Testis (tissue), 3 donors: ENCODE results near the gene MROH7. TPM values are rescaled to one million over a fixed set of nuclear protein-coding genes. Genes with fewer than 3 reads are reported as not detected.

Source experiments
- DNase-seq: peaks from one replicate; pipeline ENCODE4 v3.0.0-alpha.2; 2019
- H3K27ac ChIP-seq, 2 donors: fragments of 200-600 bp; sonication (generic); one replicate each; pipeline ENCODE4 v1.5.1; 2019
- H3K27me3 ChIP-seq: fragments of 200-600 bp; sonication (generic); one replicate; pipeline ENCODE4 v1.5.1; 2019
- H3K36me3 ChIP-seq: fragments of 200-600 bp; sonication (generic); one replicate; pipeline ENCODE4 v1.5.1; 2017; ENCODE audit warnings: low read depth; ENCODE audit errors: missing control alignments
- H3K4me1 ChIP-seq: fragments of 200-600 bp; sonication (generic); one replicate; pipeline ENCODE4 v1.5.1; 2019
- H3K4me3 ChIP-seq, 2 donors: fragments of 200-600 bp; sonication (generic); one replicate each; pipeline ENCODE4 v1.5.1; 2017 to 2019
- H3K9me3 ChIP-seq: fragments of 200-600 bp; sonication (generic); one replicate; pipeline ENCODE4 v1.5.1; 2017
- CTCF ChIP-seq, 3 experiments: fragments of 450-650 bp in 2 of 3; fragments of 200-600 bp in 1 of 3; sonication (generic) in 1 of 3; IDR thresholded peaks; one replicate each; pipeline ENCODE4 v1.5.1; 2016 to 2019; ENCODE audit warnings: antibody characterized with exemption in 3 of 3, mild to moderate bottlenecking in 2 of 3, moderate library complexity in 1 of 3
- POLR2A ChIP-seq: fragments of 450-650 bp; IDR thresholded peaks from one replicate; pipeline ENCODE4 v1.6.1; 2017; ENCODE audit warnings: antibody characterized with exemption, mild to moderate bottlenecking, moderate library complexity
- WGBS, 2 donors: methylation state at CpG; one replicate each; pipeline ENCODE4 v1.1.5; 2018; 5-methylcytosine and 5-hydroxymethylcytosine counted together
- intact Hi-C: fragments of 100-400 bp; cut with DNase I; formaldehyde crosslinking; loops from one replicate; pipeline ENCODE4 v1.15.1; 2023; ENCODE audit warnings: low total_unique reads
- polyA plus RNA-seq: library from polyadenylated mRNA; stranded (reverse); fragments of 350-450 nt; fragmentation: Illumina TruSeq; extraction: RNeasy Lipid Tissue Mini Kit (QIAGEN cat#74804); gene quantifications from one replicate; pipeline ENCODE4 v1.2.3, GENCODE V29; 2014; ENCODE audit warnings: low read depth, low replicate concordance; ENCODE audit not compliant: insufficient read depth
- total RNA-seq, 2 donors: library from RNA; depleted of rRNA; stranded (reverse); fragments of >200 nt; gene quantifications; one replicate each; pipeline ENCODE4 v1.2.3, GENCODE V29; 2016

Gene MROH7
- total and polyA plus RNA-seq, 3 donors from 2014 or later: 72.7 to 236 (median 162) TPM

DNA sequence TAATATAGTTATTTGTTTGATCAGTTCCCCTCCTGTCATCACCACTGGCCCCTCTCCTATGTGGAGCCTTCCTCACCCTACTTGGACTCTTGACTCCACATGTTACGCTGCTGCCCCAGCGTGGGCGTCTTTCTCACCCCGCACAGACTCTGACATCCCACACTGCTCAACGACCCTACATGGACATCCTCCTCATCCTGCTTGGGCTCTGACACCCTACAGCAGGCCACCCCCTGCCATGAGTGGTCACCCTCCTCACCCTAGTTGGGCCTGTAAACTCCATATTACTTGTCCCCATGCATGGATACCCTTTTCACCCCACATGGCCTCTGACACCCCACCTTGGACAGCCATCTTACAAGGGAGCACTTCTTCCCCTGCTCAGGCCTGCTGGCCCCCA is 95.1 kb downstream of the MROH7 start:
- WGBS, 2 donors: 91 to 93% methylated on average over 5 of the region's 5 CpGs
- Histone ChIP-seq H3K27ac (no peak overlapping the region), H3K4me3 (no peak overlapping the region), H3K36me3 (no peaks in the 10 kb centered on the region), H3K27me3 (no peaks in the 10 kb centered on the region), H3K4me1 (no peaks in the 10 kb centered on the region), H3K9me3 (no peaks in the 10 kb centered on the region)
- intact Hi-C loops: no loop called here
- no peak for TF ChIP-seq POLR2A
- TF ChIP-seq CTCF (IDR thresholded peaks at IDR 0.05): no peak
- DNase-seq: no peak

DNA sequence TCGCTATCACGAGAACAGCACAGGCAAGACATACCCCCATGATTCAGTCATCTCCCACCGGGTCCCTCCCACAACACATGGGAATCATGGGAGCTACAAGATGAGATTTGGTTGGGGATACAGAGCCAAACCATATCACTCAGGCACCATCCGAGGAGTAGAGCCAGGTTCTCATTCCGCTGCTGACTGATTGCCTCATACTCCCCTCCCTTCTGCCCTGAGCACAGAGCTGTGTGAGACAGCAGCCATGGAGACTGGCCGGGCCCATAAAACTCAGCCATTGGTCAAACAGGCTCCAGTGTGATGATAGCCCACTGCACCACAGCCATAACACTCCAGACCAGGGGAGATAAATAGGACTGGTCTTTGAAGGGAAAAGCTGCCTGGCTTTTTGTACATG is 96.7 kb downstream of the MROH7 start:
- intact Hi-C loops: no loop called here
- TF ChIP-seq CTCF (IDR thresholded peaks at IDR 0.05) (no peak), POLR2A (no peak)
- Histone ChIP-seq H3K4me3 (no peak overlapping the region), H3K27me3 (no peaks in the 10 kb centered on the region), H3K9me3 (no peaks in the 10 kb centered on the region), H3K36me3 (no peaks in the 10 kb centered on the region), H3K27ac (no peak overlapping the region), H3K4me1 (no peaks in the 10 kb centered on the region)
- WGBS, 2 donors: 85 to 100% methylated on average over 4 to 6 of the region's 6 CpGs
- no peak for DNase-seq

GRCh38 chr1:54741531-54741930 is 99.9 kb downstream of the MROH7 start:
- Histone ChIP-seq H3K9me3 (no peaks in the 10 kb centered on the region), H3K4me3 (no peak overlapping the region), H3K27me3 (no peaks in the 10 kb centered on the region), H3K4me1 (no peaks in the 10 kb centered on the region), H3K27ac (no peak overlapping the region), H3K36me3 (no peaks in the 10 kb centered on the region)
- 81 to 88% methylated on average over 4 of the region's 4 CpGs for WGBS, 2 donors
- intact Hi-C loops: no loop called here
- no peak for DNase-seq
- TF ChIP-seq POLR2A: no peak
- no peak for TF ChIP-seq CTCF (IDR thresholded peaks at IDR 0.05)

DNA sequence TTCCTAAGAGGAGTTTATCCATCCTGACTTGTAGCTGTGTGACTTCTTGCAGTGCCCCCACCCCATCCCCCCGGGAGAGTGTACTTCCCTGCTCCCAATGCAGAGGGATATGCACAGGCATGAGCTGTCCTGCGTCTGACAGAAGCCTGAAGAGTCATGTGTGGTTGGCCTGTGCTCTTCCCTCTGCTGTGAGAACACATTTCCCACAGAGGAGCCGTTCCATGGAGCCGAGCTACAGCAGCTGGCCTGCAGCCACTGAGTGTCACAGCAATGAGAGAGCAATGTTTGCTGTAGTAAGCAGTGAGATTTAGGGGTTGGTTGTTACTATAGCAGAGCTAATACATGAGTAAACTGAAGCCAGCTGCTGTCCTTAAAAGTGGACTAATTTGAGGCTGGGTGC is 100.7 kb downstream of the MROH7 start:
- 53 to 71% methylated on average over 4 of the region's 4 CpGs for WGBS, 2 donors
- H3K9me3 ChIP-seq: no peaks in the 10 kb centered on the region
- H3K27ac ChIP-seq: no peak overlapping the region
- H3K27me3 ChIP-seq: no peaks in the 10 kb centered on the region
- intact Hi-C loops: no loop called here
- TF ChIP-seq POLR2A (no peak), CTCF (IDR thresholded peaks at IDR 0.05) (no peak)
- no peaks in the 10 kb centered on the region for H3K4me1 ChIP-seq
- H3K36me3 ChIP-seq: no peaks in the 10 kb centered on the region
- no peak for DNase-seq
- H3K4me3 ChIP-seq: no peak overlapping the region

DNA sequence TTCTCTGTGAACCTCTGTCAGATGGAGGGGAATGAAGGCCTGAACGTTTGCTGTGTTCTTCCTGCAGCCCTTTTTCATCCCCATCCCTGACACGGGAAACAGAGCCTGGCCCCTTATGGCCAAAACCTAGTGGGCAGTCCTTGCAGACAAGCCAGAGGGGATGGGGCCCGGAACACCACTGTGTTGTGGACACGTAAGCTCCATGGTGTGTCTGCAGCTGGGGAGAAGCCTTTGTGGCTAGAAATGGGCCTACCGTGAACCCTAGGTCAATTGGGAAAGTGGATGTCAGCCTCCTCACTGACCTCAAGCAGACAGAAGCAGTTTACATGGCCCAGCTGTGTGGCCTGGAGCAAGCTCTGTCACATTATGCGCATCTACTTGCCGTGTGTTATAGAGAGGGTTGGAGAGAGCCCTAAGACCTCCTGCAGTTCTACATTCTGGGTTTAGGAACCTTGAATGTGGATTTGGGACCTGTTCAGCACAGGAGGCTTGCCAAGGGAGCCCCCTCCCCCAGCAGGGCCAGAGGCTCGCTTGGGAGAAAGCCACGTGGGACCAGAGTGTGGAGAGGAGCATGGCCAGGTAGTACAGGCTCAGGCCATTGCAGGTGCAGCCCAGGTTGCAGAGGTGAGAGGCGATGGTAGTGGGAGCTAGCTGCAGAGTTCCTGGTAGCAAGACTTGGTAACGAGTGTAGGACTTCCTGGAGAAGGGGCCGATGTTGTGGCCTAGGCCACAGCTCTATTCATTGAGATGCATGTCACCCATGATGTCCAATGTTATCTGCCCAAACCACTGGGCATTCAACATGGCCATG is 102.0 kb downstream of the MROH7 start:
- H3K27me3 ChIP-seq: no peaks in the 10 kb centered on the region
- H3K4me1 ChIP-seq: no peaks in the 10 kb centered on the region
- no peak overlapping the region for H3K27ac ChIP-seq
- H3K4me3 ChIP-seq: no peak overlapping the region
- intact Hi-C loops: no loop called here
- DNase-seq: no peak
- no peak for TF ChIP-seq POLR2A
- no peak for TF ChIP-seq CTCF (IDR thresholded peaks at IDR 0.05)
- no peaks in the 10 kb centered on the region for H3K36me3 ChIP-seq
- 70 to 80% methylated on average over 12 of the region's 12 CpGs for WGBS, 2 donors
- H3K9me3 ChIP-seq: no peaks in the 10 kb centered on the region
